MV-4-11 (cell line): Measurements from ENCODE around the gene GRAMD2A.

ENCODE experiments used
- DNase-seq: peaks from one replicate; lab custom pipeline; 2025; lab: John Stamatoyannopoulos, UW

Gene GRAMD2A

DNA sequence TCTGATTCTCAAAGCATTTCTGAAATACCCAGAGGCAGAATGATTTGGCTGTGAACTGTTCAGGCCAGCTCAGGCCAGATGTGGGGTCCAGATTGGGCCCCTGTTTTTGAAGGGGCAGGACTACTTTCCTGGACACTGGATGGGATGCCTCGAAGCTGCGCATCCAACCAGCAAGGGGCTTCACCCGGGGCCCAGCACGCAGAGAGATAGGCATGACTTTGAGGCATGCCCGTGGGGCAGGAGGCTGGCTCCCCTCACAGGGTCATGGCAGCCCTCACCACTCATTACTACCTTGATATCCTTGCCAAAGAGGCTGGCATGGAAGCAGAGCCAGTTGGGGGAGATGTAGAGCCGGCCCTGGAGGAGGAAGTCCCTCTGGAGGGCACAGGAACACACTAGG, 30.1 kb downstream of the GRAMD2A start:
- no peak for DNase-seq

DNA sequence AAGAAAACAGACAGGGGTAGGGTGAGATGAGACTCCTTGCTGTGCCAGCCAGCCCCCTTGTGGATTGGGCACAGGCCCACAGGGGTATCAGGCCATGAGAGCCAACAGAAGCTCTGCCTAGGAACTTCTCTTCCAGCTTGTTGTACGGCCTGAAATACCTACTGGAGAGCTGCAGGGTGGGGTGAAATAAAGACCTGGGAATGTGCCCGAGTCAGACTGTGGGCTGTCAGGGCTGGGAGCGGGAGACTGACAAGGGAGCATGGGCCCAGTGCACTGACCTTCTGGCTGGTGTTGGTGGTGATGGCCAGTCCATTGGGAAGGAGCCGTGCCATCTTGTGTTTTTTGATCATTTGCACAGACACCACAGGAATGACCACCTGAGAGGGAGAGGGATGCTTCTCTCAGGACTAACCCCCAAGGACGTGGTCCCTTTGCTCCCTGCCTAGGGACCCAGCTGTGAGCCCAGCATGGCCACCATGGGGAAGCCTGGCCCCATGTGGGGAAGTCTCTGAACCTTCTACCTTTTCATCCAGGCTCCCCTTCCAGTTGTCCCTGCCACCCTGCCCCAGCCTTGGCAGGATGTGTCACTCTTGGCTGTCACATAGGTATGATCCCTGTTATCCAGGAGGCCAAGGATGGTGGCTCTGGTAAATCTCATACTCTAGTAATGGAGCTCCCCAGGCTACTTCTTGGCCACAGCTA, 30.7 kb downstream of the GRAMD2A start:
- no peak for DNase-seq

DNA sequence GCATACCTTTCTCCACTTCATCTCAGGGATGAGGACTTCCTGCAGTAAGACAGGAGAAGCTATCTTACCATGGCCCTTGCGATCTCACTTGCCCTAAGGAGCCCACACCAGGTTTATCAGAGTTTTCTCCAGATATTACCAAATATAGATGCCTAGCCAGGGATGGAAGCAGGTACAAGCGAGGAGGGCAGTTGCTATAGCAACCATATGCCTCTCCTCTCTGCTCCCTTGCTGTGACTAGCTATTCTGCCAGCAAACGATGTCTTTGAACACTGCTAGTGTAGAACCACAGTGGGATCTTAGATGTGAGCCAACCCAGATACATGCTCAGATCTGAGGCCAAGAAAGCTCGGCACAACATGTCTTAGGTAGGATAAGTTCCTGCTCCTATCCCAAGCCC, 33.9 kb downstream of the GRAMD2A start:
- DNase-seq = no peak

DNA sequence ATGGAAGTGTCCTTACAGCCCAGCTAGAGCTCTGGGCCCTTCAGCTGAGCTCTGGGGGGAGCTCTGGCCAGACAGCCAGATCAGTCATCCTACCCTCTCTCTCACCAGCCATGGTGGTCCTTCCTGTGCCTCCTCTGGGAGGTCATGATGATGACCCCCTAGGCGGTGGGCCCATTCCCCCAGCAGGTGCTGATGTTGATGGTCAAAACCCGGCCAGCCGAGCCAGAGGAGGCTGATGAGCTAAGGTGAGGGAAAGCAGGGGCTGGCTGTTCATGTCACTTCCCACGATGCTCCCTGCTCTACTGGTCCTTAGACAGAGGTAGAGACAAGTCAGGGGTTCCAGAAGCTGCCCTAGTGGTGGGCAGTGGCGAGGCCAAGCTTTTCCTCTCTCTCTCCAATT, 35.0 kb downstream of the GRAMD2A start:
- no peak for DNase-seq

DNA sequence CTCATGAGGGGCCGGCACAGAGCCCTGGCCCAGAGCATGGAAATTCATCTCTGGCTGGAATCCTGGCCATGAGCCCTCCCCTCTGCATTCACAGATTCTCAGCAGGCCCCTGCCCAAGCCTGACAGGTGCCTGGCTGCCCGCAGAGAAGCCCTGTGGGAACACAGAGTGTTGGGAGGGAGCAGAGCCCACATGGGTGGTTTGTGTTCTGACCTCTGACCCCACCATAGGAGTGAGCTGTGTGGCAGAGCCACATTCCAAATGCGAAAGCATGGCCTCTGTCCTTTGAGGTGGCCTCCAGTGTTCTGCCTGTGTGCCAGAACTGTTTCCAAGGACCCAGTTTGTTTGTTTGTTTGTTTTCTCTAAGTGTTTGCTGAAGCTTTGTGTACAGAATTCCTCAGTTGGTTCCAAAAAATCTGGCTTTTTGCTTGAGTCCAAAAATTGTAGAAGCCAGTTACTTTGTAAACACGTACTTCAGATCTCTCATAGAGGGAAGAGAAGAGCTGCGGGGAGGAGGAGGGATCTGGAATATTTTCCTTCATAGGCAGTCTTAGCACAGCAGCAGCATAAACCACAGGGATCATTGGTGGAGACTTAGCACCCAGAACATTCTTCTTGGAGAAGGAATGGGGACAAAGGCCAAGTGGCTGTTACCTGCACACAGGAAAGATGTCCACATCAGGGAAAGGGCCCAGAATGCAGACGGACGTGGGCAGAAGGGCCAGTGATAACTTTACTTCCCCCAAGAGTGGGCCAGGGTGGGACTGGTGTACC, 36.0 kb downstream of the GRAMD2A start:
- no peak for DNase-seq

DNA sequence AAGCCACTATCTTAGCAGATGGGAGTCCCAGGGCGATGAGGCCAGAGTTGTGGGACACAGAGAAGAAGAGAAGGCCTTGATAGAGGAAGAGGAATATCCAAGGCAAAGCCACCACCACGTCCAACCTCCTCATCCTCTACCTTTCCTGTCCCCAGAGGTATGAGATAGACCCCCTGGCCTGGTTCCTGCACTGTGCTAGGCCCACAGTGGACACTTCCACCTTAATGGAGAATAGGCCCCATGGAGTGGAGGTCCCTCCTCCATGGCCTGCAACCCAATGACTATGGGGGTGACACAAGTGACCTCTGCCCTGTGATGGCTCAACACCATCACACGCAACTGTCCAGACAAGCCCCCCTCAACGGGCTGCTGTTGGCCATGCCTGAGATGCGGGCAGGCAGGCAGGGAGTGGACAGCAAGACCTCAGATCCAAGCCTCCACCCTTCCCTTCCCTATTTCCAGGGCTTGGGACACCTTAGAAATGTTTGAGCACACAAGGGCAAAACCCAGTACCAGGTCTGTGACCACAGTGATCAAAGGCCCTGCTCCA, 36.8 kb downstream of the GRAMD2A start:
- DNase-seq = no peak

DNA sequence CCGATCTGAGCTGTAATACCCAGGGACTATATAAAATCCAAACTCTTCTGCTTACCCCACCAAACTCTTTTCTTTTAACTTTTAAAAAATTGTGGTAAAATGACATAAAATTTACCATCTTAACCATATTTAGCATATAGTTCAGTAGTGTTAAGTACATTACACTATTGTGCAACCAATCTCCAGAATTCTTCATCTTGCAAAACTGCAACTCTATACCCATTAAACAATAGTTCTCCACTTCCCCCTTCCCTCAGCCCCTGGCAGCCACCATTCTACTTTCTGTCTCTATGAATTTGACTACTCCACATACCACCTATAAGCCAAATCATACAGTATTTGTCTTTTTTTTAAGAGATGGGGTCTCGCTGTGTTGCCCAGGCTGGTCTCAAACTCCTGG, 40.7 kb downstream of the GRAMD2A start:
- DNase-seq = peak; percentile 71

DNA sequence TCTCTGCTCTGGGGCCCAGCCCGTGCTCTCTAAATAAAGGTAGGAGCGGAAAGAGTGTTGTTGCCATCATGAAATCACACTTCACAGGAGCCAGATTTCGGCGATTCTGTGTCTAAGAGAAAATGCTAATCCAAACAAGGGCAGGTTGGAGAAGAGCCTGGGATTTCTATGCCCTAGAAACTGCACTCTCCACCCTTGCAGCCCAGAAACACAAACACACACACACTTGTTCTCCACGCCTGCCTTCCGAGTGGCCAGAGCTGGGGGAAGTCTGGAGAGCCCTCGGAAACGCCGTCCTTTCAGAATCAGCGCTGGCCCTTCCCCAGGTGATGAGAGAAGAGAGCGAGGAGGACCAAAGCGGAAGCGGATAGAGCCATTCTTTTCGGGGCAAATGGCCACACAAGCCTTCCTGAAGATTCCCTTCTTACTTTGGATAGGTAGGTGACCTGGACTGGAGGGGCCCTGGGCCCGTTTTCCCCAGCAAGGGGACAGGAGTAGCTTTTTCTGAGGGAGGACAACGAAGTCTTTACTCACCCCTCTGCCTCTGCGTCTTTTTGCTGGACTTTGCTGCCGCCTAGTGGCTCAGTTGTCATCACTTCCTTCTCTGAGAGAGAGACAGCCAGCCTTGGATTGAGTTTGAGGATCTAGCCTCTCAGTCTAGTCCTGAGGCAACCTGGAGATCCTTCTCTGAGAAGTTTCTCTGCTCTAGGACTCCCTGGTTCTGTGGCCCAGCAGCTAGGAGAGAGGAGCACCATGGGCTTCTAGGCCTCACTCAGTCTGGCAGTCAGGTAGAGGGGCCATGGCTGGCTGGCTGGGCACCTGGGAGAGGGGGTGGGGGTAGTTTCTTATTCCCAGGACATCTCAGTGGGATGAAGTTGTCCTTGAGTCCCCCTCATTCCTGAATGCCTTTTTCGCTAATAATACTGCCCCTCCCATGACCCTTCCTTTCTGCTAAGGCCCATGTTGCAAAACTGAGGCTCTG, 41.7 kb downstream of the GRAMD2A start:
- peak; percentile 70 for DNase-seq

DNA sequence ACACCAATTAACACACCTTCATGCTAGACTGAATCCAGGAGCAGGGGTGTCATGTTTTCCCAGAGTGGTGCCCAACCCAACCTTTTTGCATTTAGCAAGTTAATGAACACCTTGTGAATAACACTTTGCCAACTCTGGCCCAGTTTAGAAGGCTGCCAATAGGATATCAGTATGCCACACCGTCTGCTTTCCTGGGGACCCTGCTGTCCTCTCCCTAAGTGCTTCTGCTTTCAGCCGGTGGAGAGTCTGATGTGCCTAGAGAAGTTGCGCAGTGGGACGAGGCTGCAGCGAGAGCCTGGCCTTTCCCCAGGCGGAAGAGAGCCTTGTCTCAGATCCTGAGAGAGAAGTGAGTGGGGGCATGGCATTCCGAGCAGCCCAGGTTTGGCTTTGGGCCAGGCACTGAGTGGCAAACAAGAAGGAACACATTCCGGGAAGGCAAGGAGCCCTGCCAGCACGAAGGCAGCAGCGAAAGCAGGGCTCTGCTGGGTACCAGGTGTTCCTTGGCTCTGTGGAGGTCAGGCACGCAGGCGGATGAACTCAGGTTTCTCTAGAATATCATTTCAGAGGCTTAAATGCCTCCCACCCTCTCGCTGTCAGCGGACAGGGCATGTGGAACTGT, 42.5 kb downstream of the GRAMD2A start:
- no peak for DNase-seq

DNA sequence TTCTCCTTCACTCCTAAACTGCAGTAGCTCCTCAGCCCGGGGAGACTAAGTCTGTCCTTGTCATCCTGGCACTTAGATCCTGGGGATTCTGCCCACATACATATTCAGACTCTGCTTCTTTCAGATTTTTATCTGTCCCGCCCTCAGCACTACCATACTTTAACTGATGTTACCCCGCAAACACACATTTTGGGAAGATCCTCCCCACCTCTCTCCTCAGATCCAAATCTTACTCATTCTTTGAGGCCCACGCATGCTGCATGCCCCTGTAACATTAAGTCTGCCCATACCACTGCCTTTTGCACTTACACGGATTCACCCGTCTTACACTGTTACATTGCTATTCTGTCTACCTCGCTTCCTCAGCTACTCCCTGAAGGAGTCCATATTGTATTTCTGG, 43.3 kb downstream of the GRAMD2A start:
- no peak for DNase-seq

DNA sequence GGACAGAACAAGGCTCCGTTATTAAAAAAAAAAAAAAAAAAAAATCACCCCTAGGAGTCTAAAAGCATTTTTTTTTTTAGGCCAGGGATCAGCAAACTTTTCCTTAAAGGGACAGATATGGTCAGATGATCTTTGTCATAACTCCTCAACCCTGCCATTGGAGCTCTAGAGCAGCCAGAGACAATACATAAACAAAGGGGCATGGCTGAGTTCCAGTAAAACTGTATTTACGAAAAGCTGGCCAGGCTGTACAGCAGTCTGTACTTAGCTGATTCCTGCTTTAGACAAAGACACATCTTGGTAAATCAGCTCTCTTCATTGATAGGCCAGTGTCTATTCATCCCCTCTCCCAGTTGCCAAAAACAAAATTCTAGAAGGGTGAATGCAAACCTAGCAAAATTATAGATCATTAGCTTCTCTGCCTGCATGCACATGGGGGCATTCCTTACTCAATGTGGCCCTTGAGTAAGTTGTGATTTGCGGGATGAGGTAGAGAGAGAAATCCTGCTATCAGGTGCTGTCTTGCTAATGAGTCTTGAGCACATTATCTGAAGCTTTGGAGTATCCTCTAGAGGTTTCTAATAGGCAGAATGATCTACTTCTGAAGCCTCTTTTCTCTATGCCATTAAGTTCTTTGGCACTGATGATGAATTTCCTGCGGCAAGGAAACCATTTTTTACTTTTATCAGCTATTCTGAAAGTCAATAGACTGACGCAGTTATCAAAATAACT, 44.2 kb downstream of the GRAMD2A start:
- no peak for DNase-seq

DNA sequence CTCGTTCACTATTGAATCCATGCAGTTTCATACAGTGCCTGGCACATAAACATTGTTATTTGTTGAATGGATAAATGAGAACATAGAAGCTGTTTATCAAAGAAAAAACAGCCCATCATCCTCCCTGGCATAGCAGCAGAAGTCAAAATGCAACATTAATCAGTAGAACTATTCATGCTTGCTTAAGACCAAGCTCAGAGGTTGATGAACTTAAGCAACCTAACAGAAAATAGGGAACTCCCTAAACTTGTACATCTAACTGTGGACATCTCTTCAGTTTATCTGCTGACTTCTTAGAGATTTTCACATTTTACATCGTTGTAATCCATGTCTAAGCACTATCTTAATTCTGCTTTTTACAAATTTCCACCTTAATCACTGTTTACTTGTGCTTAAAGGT, 50.2 kb downstream of the GRAMD2A start:
- peak; percentile 44 for DNase-seq

DNA sequence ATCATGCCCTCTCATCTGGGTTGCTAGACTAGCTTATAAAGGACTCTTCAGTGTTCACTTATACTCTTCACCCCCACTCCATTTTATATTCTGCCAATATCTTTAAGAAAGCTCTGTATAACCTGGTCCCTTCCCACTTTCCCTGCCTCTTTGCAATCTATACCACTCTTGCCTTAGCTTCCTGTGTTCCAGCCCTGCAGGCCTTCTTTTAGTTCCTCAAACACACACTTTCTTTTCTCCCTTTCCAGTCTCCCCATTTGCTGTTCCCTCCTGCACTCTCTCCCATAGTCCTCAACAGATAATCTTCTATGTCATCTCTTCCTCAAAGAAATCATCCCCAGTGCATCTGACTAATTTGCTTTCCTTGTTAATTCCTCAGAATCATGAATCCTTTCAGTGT, 50.7 kb downstream of the GRAMD2A start:
- peak; percentile 7 for DNase-seq

DNA sequence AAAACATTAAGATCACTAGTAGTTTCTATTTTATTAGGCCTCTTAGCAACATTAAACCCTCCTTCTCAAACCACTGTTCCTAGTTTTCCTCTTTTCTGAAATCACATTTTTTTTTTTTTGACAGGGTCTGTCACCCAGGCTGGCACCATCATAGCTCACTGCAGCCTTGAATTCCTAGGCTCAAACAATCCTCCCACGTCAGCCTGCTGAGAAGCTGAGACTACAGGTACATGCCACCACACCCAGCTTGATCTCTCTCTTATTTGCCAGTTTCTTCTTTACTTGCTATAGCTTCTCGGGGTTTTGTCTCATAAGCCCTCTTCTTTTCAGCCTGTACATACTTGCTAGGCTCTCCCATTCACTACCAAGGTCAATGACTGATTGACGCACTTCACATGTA, 51.4 kb downstream of the GRAMD2A start:
- no peak for DNase-seq

DNA sequence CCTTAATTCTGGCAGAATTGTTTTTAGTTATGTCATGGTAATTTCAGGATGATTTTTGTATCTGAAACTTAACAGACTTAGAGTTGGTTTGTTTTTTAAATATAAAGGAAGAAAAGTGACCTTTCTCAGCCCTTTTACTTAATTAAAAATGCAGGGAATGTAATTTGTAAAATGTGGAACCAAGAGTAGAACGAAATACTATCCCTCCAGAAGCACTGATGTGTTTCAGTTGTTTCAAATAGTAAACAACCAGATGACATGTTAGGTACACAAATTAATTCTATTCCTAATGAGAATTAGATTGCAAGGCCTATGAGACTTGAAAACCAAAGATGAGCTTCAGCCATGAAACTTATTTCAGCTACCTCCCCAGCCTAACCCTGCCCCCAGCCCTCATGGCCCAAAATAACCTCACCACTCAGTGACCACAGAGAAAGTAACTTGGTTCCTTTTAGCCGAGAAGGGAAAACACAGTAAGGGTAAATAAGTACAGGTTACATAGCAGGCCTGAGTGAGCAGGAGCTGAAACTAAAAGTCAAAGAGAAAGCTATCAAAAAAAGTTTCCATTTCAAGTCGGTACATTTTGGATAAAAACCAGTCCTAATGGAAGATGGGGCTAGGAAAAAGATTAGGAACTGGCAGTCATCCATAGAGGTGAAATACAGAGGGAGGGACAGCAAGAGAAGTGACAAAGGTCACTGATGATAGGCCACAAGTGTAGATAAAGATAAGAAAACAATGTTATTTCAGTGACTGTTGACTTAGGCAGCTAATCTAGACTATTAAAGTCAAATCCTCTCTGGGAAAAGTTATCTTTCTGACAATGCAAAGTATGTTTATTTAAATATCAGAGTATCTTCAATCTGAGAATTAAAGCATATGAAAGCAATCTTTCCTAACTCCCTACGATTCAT, 56.2 kb downstream of the GRAMD2A start:
- DNase-seq = peak; percentile 51

DNA sequence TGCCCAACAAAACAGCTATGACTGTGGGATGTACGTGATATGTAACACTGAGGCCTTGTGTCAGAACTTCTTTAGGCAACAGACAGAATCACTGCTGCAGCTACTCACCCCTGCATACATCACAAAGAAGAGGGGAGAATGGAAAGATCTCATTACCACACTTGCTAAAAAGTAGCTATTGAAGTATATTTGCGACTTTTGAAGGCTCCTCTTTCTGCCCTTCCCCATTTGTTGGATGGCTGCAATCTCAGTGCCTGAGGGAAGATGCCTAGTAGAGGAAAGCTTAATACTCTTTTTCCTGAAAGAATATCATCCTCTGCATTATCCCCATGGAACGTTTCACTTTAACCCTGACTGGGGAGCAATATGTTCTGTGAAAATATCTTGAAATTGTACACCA, 57.5 kb downstream of the GRAMD2A start:
- DNase-seq = no peak

DNA sequence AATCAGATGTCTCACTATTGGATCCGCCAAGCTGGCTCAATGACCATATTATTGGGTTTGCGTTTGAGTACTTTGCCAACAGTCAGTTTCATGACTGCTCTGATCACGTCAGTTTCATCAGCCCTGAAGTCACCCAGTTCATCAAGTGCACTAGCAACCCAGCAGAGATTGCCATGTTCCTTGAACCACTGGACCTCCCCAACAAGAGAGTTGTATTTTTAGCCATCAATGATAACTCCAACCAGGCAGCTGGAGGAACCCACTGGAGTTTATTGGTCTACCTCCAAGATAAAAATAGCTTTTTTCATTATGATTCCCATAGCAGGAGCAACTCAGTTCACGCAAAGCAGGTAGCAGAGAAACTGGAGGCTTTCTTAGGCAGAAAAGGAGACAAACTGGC, 57.9 kb downstream of the GRAMD2A start:
- DNase-seq = no peak

DNA sequence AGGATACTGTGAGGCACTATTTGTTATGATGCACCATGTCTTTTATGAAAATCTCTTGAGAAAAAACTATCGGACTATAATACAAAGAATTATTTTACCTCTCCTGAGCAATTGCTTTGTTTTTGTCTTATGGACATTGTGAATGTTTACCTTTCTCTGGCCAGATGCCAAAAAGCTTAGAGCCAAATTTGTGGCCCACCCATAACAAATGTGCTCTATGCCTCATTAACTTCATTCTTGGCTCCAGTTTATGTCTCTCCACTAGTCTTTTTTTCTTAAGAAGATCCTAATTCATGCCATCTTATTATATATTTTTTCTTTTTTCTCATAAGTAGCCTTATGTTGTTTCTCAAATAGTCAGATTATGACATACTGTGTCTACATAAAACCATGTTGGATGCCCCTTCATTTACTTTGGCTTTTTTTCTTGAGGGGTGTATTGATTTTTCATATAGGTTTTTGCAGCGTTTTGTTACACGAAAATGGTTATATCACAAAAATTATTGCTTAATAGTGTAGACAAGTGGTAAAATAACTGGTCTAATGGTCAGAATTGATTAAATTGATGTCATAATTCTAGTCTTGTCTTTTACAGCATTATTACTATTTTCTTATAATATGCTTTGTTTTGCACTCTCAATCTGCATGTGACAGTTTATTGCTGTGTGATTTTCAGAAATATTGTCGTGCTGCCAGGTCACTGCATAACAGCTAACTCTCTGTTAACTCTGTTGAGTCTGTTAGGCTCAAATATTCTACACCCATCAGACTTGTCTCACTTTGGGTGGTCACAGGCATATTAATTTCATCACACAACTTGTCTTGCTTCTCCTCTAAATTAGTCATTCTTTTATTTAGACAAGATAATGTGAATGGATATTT, 61.2 kb downstream of the GRAMD2A start:
- no peak for DNase-seq

DNA sequence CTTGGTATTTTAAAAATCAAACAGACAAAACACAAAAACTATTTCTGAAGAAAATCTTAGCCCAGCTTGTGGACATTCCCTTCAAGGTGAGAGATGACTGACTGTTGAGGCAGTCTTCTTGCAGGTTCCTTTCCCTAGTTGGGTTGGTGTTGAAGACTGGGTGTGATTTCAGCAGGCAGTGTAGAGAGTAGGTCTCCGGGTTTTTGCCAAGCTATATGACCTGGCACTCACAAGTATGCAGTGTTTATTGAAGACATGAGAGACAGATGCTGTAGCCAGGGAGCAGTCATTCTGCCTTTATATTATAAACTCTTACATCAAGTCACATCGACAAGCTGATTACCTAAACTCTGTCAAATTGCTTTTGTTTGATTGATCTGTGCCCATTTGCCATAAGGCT, 61.9 kb downstream of the GRAMD2A start:
- no peak for DNase-seq
